MCF 10A (cell line): Measurements from ENCODE around the gene MCM5. TPM values are rescaled to one million over a fixed set of nuclear protein-coding genes. Genes with fewer than 3 reads are reported as not detected.

ENCODE experiments used
- BruUV-seq: library from RNA; stranded (reverse); fragments of 400-500 nt; replicated peaks from 2 replicates; lab custom pipeline; 2021; lab: Mats Ljungman, UMichigan
- CTCF ChIA-PET: fragments of 300-600 bp; sonication (Branson Sonifier 250); formaldehyde crosslinking; extraction: SDS; loops from one replicate; lab custom pipeline; 2021; ENCODE audit warnings: antibody characterized with exemption, inconsistent platforms; lab: Yijun Ruan, JAX
- POLR2A ChIA-PET: fragments of 300-600, 350-650 bp; sonication (Branson Sonifier 250); formaldehyde crosslinking; extraction: SDS; loops from one replicate; lab custom pipeline; 2020; ENCODE audit warnings: antibody characterized with exemption, inconsistent platforms; lab: Yijun Ruan, JAX
- DNase-seq: peaks from one replicate; pipeline ENCODE4 v3.0.0-alpha.2; 2018; ENCODE audit not compliant: unreplicated experiment
- H3K27ac Mint-ChIP-seq: one replicate; pipeline ENCODE4 v1.8.0; 2022; ENCODE audit warnings: mild to moderate bottlenecking, low read depth, mixed read lengths; ENCODE audit not compliant: unreplicated experiment
- H3K27me3 Mint-ChIP-seq: one replicate; pipeline ENCODE4 v1.8.0; 2022; ENCODE audit warnings: mixed read lengths; ENCODE audit not compliant: insufficient read depth, unreplicated experiment
- H3K36me3 Mint-ChIP-seq: one replicate; pipeline ENCODE4 v1.8.0; 2022; ENCODE audit warnings: mild to moderate bottlenecking, moderate library complexity, mixed read lengths; ENCODE audit not compliant: insufficient read depth, unreplicated experiment
- H3K4me1 Mint-ChIP-seq: one replicate; pipeline ENCODE4 v1.8.0; 2022; ENCODE audit warnings: mixed read lengths; ENCODE audit not compliant: insufficient read depth, unreplicated experiment
- H3K4me3 Mint-ChIP-seq: one replicate; pipeline ENCODE4 v1.8.0; 2022; ENCODE audit warnings: mild to moderate bottlenecking, moderate library complexity, mixed read lengths; ENCODE audit not compliant: unreplicated experiment
- H3K9me3 Mint-ChIP-seq: one replicate; pipeline ENCODE4 v1.8.0; 2022; ENCODE audit warnings: mixed read lengths; ENCODE audit not compliant: unreplicated experiment
- intact Hi-C: fragments of 100-400 bp; cut with micrococcal nuclease; formaldehyde crosslinking; loops from 2 replicates; pipeline ENCODE4 v1.14.1; 2022
- total RNA-seq: library from RNA; stranded (reverse); gene quantifications from 2 replicates; pipeline ENCODE4 v1.2.3, GENCODE V29; 2022
- TF ChIP-seq, protein P1 (sequence below): fragments of 200-600 bp; IDR thresholded peaks from one replicate; pipeline ENCODE4 v1.8.0; 2022; ENCODE audit warnings: antibody characterized with exemption, mild to moderate bottlenecking; ENCODE audit not compliant: unreplicated experiment

The MCM5 gene
- total RNA-seq, 1 experiment from 2014 or later, result 35.0 TPM

DNA sequence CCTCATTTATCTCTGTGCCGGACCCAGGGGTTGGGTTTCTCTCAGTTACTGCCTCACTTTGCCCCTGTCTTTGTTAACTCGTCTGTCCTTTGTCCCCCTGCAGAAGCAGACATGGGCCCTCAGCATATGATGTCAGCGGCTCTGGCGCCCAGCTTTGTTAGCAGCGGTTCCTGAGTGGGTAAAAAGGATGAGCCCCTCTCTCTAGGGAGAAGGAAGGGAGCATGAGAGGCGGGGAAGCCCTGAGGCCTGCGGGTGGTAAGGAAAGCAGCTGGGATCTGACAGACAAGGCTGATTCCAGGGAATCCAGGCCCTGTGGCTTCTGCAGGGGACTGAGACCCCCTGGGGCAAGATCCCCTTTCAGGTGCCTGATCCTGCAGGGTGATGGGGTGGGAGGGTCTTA is 51.7 kb downstream of the MCM5 start:
- intact Hi-C loops, result no loop called here
- ChIA-PET POLR2A (no interaction called here), CTCF (no interaction called here)
- Mint-ChIP-seq H3K36me3 (no peaks in the 10 kb centered on the region), H3K27ac (no peak overlapping the region), H3K4me3 (no peak overlapping the region), H3K27me3 (peaks cover 18% of the 10 kb centered on the region), H3K4me1 (peaks cover 4% of the 10 kb centered on the region), H3K9me3 (no peaks in the 10 kb centered on the region)
- TF ChIP-seq, protein P1, sequence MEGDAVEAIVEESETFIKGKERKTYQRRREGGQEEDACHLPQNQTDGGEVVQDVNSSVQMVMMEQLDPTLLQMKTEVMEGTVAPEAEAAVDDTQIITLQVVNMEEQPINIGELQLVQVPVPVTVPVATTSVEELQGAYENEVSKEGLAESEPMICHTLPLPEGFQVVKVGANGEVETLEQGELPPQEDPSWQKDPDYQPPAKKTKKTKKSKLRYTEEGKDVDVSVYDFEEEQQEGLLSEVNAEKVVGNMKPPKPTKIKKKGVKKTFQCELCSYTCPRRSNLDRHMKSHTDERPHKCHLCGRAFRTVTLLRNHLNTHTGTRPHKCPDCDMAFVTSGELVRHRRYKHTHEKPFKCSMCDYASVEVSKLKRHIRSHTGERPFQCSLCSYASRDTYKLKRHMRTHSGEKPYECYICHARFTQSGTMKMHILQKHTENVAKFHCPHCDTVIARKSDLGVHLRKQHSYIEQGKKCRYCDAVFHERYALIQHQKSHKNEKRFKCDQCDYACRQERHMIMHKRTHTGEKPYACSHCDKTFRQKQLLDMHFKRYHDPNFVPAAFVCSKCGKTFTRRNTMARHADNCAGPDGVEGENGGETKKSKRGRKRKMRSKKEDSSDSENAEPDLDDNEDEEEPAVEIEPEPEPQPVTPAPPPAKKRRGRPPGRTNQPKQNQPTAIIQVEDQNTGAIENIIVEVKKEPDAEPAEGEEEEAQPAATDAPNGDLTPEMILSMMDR, result no peak
- no TSS peak for BruUV-seq
- DNase-seq, result no peak

DNA sequence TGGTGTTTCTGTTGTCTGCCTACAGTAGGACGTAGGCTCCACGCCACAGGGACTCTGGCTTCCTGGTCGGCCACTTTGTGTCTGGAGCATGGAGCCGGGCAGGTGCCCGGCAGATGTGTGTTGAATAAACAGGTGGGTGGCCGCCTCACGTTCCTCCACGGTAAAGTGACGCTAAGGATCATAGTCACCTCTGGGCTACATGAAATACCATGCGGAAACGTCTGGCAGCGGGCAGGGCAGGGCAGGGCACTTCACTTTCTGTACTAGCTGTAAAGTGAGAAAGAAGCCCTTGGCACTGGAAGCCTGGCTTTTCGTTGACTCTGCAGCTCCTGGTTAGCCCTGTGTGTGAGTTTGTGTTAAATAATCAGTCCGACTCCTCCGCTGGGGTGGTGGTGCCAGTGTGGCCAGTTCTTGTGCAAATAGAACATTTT is 52.4 kb downstream of the MCM5 start:
- no TSS peak for BruUV-seq
- POLR2A ChIA-PET, result no interaction called here
- Mint-ChIP-seq H3K4me1 (no peaks in the 10 kb centered on the region), H3K36me3 (no peaks in the 10 kb centered on the region), H3K4me3 (no peak overlapping the region), H3K27ac (no peak overlapping the region), H3K27me3 (peaks cover 18% of the 10 kb centered on the region), H3K9me3 (no peaks in the 10 kb centered on the region)
- intact Hi-C loops, result no loop called here
- CTCF ChIA-PET, result no interaction called here
- DNase-seq, result no peak
- TF ChIP-seq, protein P1, result no peak

DNA sequence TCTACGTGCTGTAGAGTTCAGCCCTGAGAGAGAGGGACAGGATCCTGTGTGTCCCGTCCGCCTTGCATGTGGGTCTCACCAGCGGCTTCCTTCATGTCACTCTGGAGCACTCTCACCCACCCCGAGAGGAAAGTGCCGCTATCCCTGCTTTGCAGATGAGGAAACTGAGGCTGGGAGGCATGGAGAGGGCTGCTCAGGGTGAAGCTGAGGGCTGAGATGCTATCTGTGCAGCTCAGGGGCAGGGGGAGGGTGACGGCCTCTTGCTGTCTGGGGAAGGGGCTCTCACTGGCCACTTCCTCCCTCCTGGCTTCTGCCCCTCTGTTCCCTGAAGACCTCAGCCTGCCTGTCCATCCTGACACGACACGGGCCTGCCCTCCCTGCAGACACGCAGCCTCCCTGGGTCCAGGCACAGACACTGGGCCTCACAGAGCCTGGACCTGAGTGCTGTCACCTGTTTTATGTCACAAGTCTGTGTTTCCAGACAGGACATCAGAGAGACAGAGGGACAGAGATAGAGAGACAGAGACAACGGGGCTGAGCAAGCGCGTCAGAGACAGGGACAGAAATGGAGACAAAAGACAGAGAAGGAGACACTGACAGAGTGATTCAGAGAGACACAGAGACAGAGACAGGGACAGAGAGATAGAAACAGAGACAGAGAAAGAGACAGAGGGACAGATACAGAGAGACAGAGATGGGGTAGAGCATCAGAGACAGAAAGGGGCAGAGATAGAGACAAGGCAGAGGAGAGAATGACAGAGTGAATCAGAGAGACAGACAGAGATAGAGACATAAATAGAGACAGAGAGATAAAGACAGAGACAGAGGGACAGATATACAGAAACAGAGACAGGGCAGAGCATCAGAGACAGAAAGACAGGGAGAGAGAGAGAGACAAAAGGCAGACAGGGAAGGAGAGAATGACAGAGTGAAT is 53.1 kb downstream of the MCM5 start:
- H3K4me3 Mint-ChIP-seq, result no peak overlapping the region
- TF ChIP-seq, protein P1, result no peak
- H3K27me3 Mint-ChIP-seq, result peaks cover 18% of the 10 kb centered on the region
- DNase-seq, result no peak
- no TSS peak for BruUV-seq
- POLR2A ChIA-PET, result no interaction called here
- H3K36me3 Mint-ChIP-seq, result no peaks in the 10 kb centered on the region
- no peaks in the 10 kb centered on the region for H3K9me3 Mint-ChIP-seq
- CTCF ChIA-PET, result no interaction called here
- no peak overlapping the region for H3K27ac Mint-ChIP-seq
- intact Hi-C loops, result no loop called here
- H3K4me1 Mint-ChIP-seq, result peaks cover 5% of the 10 kb centered on the region

DNA sequence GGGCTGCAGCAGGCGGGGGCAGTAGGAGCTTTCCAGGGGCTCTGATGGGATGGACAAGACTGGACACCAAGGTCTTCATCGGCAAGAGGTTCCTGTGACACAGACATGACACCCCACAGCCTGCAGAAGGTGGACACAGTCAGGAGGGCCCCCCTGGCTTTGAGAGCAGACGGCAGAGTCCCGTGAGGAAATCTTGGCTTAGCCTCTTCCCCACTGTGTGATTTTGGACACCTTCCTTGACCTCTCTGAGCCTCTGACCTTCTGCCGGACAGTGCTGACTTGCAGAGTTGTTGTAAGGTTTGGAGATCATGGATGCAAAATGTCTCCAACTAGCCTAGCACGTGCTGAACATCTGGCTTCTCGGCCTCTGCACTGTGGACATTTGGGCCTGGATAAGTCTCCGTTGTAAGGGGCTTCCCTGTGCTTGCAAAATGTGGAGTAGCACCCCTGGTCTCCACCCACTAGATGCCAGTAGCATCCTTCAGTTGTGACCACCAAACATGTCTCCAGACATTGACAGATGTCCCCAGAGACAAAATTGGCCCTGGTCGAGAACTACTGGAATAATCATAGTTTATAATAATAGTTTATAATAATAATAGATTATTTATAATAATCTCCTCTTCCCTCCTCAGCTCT is 54.6 kb downstream of the MCM5 start:
- BruUV-seq, result no TSS peak
- Mint-ChIP-seq H3K4me3 (no peak overlapping the region), H3K27me3 (peaks cover 18% of the 10 kb centered on the region), H3K4me1 (peaks cover 11% of the 10 kb centered on the region), H3K9me3 (no peaks in the 10 kb centered on the region), H3K27ac (no peak overlapping the region), H3K36me3 (no peaks in the 10 kb centered on the region)
- TF ChIP-seq, protein P1, result no peak
- DNase-seq, result no peak
- ChIA-PET CTCF (interaction anchor here (0.5 to 1.1 kb wide), 5 partner anchors 24 to 167 kb away, joined by 3 to 5 read pairs (median 3); no protein-coding TSS in a partner anchor), POLR2A (no interaction called here)
- intact Hi-C loops, result no loop called here
